Measurements from ENCODE around the gene ZNF521. TPM values are rescaled to one million over a fixed set of nuclear protein-coding genes. Genes with fewer than 3 reads are reported as not detected.

ZNF521 gene
- total RNA-seq, 1 donor from 2014 or later, result 75.1 TPM

GRCh38 chr18:25080211-25080610 is 271.8 kb downstream of the ZNF521 start:
- peaks cover 4% of the 10 kb centered on the region for H3K36me3 Mint-ChIP-seq
- H3K9me3 Mint-ChIP-seq, result no peaks in the 10 kb centered on the region
- H3K4me1 Mint-ChIP-seq (ENCODE audit: unreplicated experiment), result peaks cover 50% of the 10 kb centered on the region
- no peak for TF ChIP-seq CTCF (conservative IDR thresholded peaks at IDR 0.05)
- peak overlapping the region; percentile 16 for H3K27ac Mint-ChIP-seq
- DNase-seq (ENCODE audit: extremely low spot score, unreplicated experiment), result no peak
- peaks cover 9% of the 10 kb centered on the region for H3K27me3 Mint-ChIP-seq
- peak overlapping the region; percentile 42 for H3K4me3 Mint-ChIP-seq

GRCh38 chr18:25077944-25078723 is 273.8 kb downstream of the ZNF521 start:
- no peaks in the 10 kb centered on the region for H3K9me3 Mint-ChIP-seq
- peak overlapping the region; percentile 33 for H3K27ac Mint-ChIP-seq
- H3K4me1 Mint-ChIP-seq (ENCODE audit: unreplicated experiment), result peaks cover 66% of the 10 kb centered on the region
- peaks cover 4% of the 10 kb centered on the region for H3K36me3 Mint-ChIP-seq
- DNase-seq (ENCODE audit: extremely low spot score, unreplicated experiment), result no peak
- H3K27me3 Mint-ChIP-seq, result peaks cover 9% of the 10 kb centered on the region
- H3K4me3 Mint-ChIP-seq, result peak overlapping the region; percentile 28
- no peak for TF ChIP-seq CTCF (conservative IDR thresholded peaks at IDR 0.05)

- TF ChIP-seq CTCF (conservative IDR thresholded peaks at IDR 0.05), result no peak
- Mint-ChIP-seq H3K4me3 (peak overlapping the region; percentile 15), H3K27me3 (peaks cover 9% of the 10 kb centered on the region), H3K36me3 (peaks cover 4% of the 10 kb centered on the region), H3K9me3 (no peaks in the 10 kb centered on the region), H3K4me1 (ENCODE audit: unreplicated experiment) (peaks cover 70% of the 10 kb centered on the region), H3K27ac (peak overlapping the region; percentile 33)
- no peak for DNase-seq (ENCODE audit: extremely low spot score, unreplicated experiment)
These were observed 274.7 kb downstream of the ZNF521 start for GRCh38 chr18:25077038-25077943.

- peaks cover 9% of the 10 kb centered on the region for H3K27me3 Mint-ChIP-seq
- DNase-seq (ENCODE audit: extremely low spot score, unreplicated experiment), result no peak
- peak overlapping the region; percentile 7 for H3K4me3 Mint-ChIP-seq
- no peak for TF ChIP-seq CTCF (conservative IDR thresholded peaks at IDR 0.05)
- peaks cover 5% of the 10 kb centered on the region for H3K36me3 Mint-ChIP-seq
- H3K9me3 Mint-ChIP-seq, result no peaks in the 10 kb centered on the region
- no peak overlapping the region for H3K27ac Mint-ChIP-seq
- H3K4me1 Mint-ChIP-seq (ENCODE audit: unreplicated experiment), result peaks cover 69% of the 10 kb centered on the region
These were observed 276.2 kb downstream of the ZNF521 start for GRCh38 chr18:25075783-25076182.

GRCh38 chr18:25075331-25075730 is 276.6 kb downstream of the ZNF521 start:
- Mint-ChIP-seq H3K27me3 (peaks cover 6% of the 10 kb centered on the region), H3K27ac (no peak overlapping the region)

More at GRCh38 chr18:25075331-25075730, 276.6 kb downstream of the ZNF521 start:
- TF ChIP-seq CTCF (conservative IDR thresholded peaks at IDR 0.05), result no peak
- DNase-seq (ENCODE audit: extremely low spot score, unreplicated experiment), result no peak
- peaks cover 7% of the 10 kb centered on the region for H3K36me3 Mint-ChIP-seq
- no peaks in the 10 kb centered on the region for H3K9me3 Mint-ChIP-seq
- H3K4me1 Mint-ChIP-seq (ENCODE audit: unreplicated experiment), result peaks cover 64% of the 10 kb centered on the region
- H3K4me3 Mint-ChIP-seq, result peak overlapping the region; percentile 7
